SU-DHL-6 (cell line): ENCODE data around the gene TXNRD1.

ENCODE experiments used
- H2AFZ ChIP-seq: fragments of 200-600 bp; sonication (generic); 2 replicates; pipeline ENCODE4 v1.6.1; 2014; ENCODE audit warnings: low read depth, mild to moderate bottlenecking, moderate library complexity, mixed read lengths, antibody characterized with exemption, low read length; ENCODE audit not compliant: severe bottlenecking
- H3F3A ChIP-seq: fragments of 200-600 bp; shearing (Covaris generic); 2 replicates; pipeline ENCODE4 v1.6.0; 2016; ENCODE audit warnings: antibody characterized with exemption, mild to moderate bottlenecking; ENCODE audit not compliant: insufficient read depth
- H3K27ac ChIP-seq: fragments of 200-600 bp; sonication (generic); 2 replicates; pipeline ENCODE4 v1.5.1; 2016; ENCODE audit warnings: low read depth, mild to moderate bottlenecking, low read length, moderate library complexity, mixed read lengths
- H3K27me3 ChIP-seq: fragments of 200-600 bp; sonication (generic), shearing (Covaris generic); 2 replicates; pipeline ENCODE4 v1.6.0; 2014; ENCODE audit warnings: mild to moderate bottlenecking, low read length
- H3K36me3 ChIP-seq: fragments of 200-600 bp; sonication (generic); 2 replicates; pipeline ENCODE4 v1.6.1; 2014; ENCODE audit warnings: mild to moderate bottlenecking, low read length, mixed read lengths
- H3K4me2 ChIP-seq: fragments of 300-600, 200-600 bp; shearing (Covaris generic), sonication (generic); 2 replicates; pipeline ENCODE4 v1.6.0; 2014; ENCODE audit warnings: low read length, low read depth, mild to moderate bottlenecking; ENCODE audit not compliant: poor library complexity, severe bottlenecking
- H3K4me3 ChIP-seq: fragments of 200-600 bp; sonication (generic); 2 replicates; pipeline ENCODE4 v1.5.1; 2014; ENCODE audit warnings: antibody characterized with exemption, low read length, mild to moderate bottlenecking, mixed read lengths; ENCODE audit not compliant: insufficient read depth, poor library complexity, severe bottlenecking
- H3K79me2 ChIP-seq: fragments of 200-600 bp; sonication (generic); 2 replicates; pipeline ENCODE4 v1.6.1; 2014; ENCODE audit warnings: mild to moderate bottlenecking, low read length, moderate library complexity; ENCODE audit not compliant: insufficient read depth
- H3K9ac ChIP-seq: fragments of 200-600 bp; sonication (generic); 2 replicates; pipeline ENCODE4 v1.7.0; 2014; ENCODE audit warnings: mild to moderate bottlenecking, low read length
- H3K9me2 ChIP-seq: fragments of 200-600 bp; sonication (generic); replicated peaks from 2 replicates; pipeline ENCODE4 v1.6.1; 2014; ENCODE audit warnings: low read length; ENCODE audit not compliant: insufficient read depth
- H3K9me3 ChIP-seq: fragments of 200-600 bp; sonication (generic); 2 replicates; pipeline ENCODE4 v1.6.1; 2014; ENCODE audit warnings: low read length, mixed read lengths; ENCODE audit not compliant: insufficient read depth
- H4K20me1 ChIP-seq: fragments of 200-600 bp; sonication (generic); 2 replicates; pipeline ENCODE4 v1.6.1; 2014; ENCODE audit warnings: low read depth, mild to moderate bottlenecking, antibody characterized with exemption, low read length, moderate library complexity, mixed read lengths
- CTCF ChIP-seq: fragments of 200-600 bp; sonication (generic); IDR thresholded peaks from one replicate; pipeline ENCODE4 v1.5.1; 2017; ENCODE audit warnings: antibody characterized with exemption, mild to moderate bottlenecking, low read length, moderate library complexity; ENCODE audit not compliant: insufficient read depth, poor library complexity, severe bottlenecking
- EZH2phosphoT487 ChIP-seq: fragments of 200-600 bp; sonication (generic), shearing (Covaris generic); conservative IDR thresholded peaks from 2 replicates; pipeline ENCODE4 v1.6.1; 2018; ENCODE audit warnings: mild to moderate bottlenecking, antibody characterized with exemption, low read length, moderate library complexity, mixed read lengths

Gene TXNRD1

GRCh38 chr12:104290320-104290719 lies 74.7 kb downstream of the TXNRD1 start:
- Histone ChIP-seq H4K20me1 (peaks cover 17% of the 10 kb centered on the region), H3K4me3 (no peak overlapping the region), H2AFZ (no peak overlapping the region), H3K27ac (no peak overlapping the region), H3K4me2 (peak overlapping the region; percentile 94), H3K9ac (no peak overlapping the region), H3K36me3 (peaks cover 15% of the 10 kb centered on the region), H3K9me2 (no peaks in the 10 kb centered on the region), H3F3A (peaks cover 19% of the 10 kb centered on the region), H3K79me2 (peaks cover 78% of the 10 kb centered on the region), H3K9me3 (no peaks in the 10 kb centered on the region), H3K27me3 (no peaks in the 10 kb centered on the region)
- TF ChIP-seq EZH2phosphoT487 (no peak), CTCF (no peak)

GRCh38 chr12:104290855-104291254 lies 75.3 kb downstream of the TXNRD1 start:
- H4K20me1 ChIP-seq, result peaks cover 20% of the 10 kb centered on the region
- H2AFZ ChIP-seq, result no peak overlapping the region
- peaks cover 84% of the 10 kb centered on the region for H3K79me2 ChIP-seq
- H3K36me3 ChIP-seq, result peaks cover 18% of the 10 kb centered on the region
- H3K27ac ChIP-seq, result no peak overlapping the region
- H3F3A ChIP-seq, result peaks cover 18% of the 10 kb centered on the region
- TF ChIP-seq CTCF (no peak), EZH2phosphoT487 (no peak)
- no peaks in the 10 kb centered on the region for H3K9me3 ChIP-seq
- no peak overlapping the region for H3K4me3 ChIP-seq
- no peak overlapping the region for H3K4me2 ChIP-seq
- H3K27me3 ChIP-seq, result no peaks in the 10 kb centered on the region
- H3K9me2 ChIP-seq, result no peaks in the 10 kb centered on the region
- no peak overlapping the region for H3K9ac ChIP-seq

- Histone ChIP-seq H4K20me1 (peaks cover 28% of the 10 kb centered on the region), H3K36me3 (peaks cover 19% of the 10 kb centered on the region), H3K9me3 (no peaks in the 10 kb centered on the region), H2AFZ (no peak overlapping the region), H3K27me3 (no peaks in the 10 kb centered on the region), H3F3A (peaks cover 9% of the 10 kb centered on the region), H3K4me3 (no peak overlapping the region), H3K9me2 (no peaks in the 10 kb centered on the region), H3K9ac (no peak overlapping the region), H3K4me2 (no peak overlapping the region), H3K27ac (no peak overlapping the region), H3K79me2 (peaks cover 95% of the 10 kb centered on the region)
- TF ChIP-seq EZH2phosphoT487 (no peak), CTCF (no peak)
These were observed 76.4 kb downstream of the TXNRD1 start for GRCh38 chr12:104291867-104292524.
